OCI-LY1 (cell line): ENCODE data around the gene LDHAL6B.

Experiments
- H2AFZ ChIP-seq: fragments of 200-600 bp; sonication (generic), shearing (Covaris generic); 2 replicates; pipeline ENCODE4 v1.6.0; 2014; ENCODE audit warnings: antibody characterized with exemption, mild to moderate bottlenecking, low read length
- H3F3A ChIP-seq: fragments of 200-600 bp; sonication (generic), shearing (Covaris generic); 2 replicates; pipeline ENCODE4 v1.6.0; 2014; ENCODE audit warnings: mild to moderate bottlenecking, antibody characterized with exemption, low read length, moderate library complexity; ENCODE audit not compliant: insufficient read depth
- H3K27ac ChIP-seq: fragments of 200-600 bp; sonication (generic); 2 replicates; pipeline ENCODE4 v1.5.1; 2014; ENCODE audit warnings: low read length, mixed run types, mild to moderate bottlenecking, low read depth; ENCODE audit not compliant: poor library complexity, severe bottlenecking
- H3K27me3 ChIP-seq: fragments of 200-600 bp; sonication (generic); 2 replicates; pipeline ENCODE4 v1.6.0; 2014; ENCODE audit warnings: antibody characterized with exemption, mild to moderate bottlenecking, low read length, moderate library complexity; ENCODE audit not compliant: insufficient read depth
- H3K36me3 ChIP-seq: fragments of 200-600 bp; sonication (generic); 2 replicates; pipeline ENCODE4 v1.6.1; 2014; ENCODE audit warnings: mild to moderate bottlenecking, antibody characterized with exemption, low read length, moderate library complexity, mixed read lengths; ENCODE audit not compliant: insufficient read depth
- H3K4me1 ChIP-seq: fragments of 200-600 bp; sonication (generic); 2 replicates; pipeline ENCODE4 v1.5.1; 2014; ENCODE audit warnings: mild to moderate bottlenecking, low read length, moderate library complexity; ENCODE audit not compliant: insufficient read depth, severe bottlenecking
- H3K4me2 ChIP-seq: fragments of 200-600 bp; sonication (generic), shearing (Covaris generic); 2 replicates; pipeline ENCODE4 v1.6.1; 2014; ENCODE audit warnings: low read length
- H3K4me3 ChIP-seq: fragments of 200-600 bp; sonication (generic); 2 replicates; pipeline ENCODE4 v1.5.1; 2014; ENCODE audit warnings: low read length, low read depth, mild to moderate bottlenecking, mixed read lengths; ENCODE audit not compliant: poor library complexity, severe bottlenecking
- H3K79me2 ChIP-seq: fragments of 200-600 bp; shearing (Covaris generic); 2 replicates; pipeline ENCODE4 v1.6.1; 2016; ENCODE audit warnings: mixed run types, low read length, mixed read lengths; ENCODE audit not compliant: insufficient read depth
- H3K9ac ChIP-seq: fragments of 200-600 bp; sonication (generic), shearing (Covaris generic); 2 replicates; pipeline ENCODE4 v1.6.1; 2014; ENCODE audit warnings: mild to moderate bottlenecking, low read length, mixed read lengths
- H3K9me2 ChIP-seq: fragments of 200-600 bp; sonication (generic), shearing (Covaris generic); 2 replicates; pipeline ENCODE4 v1.6.1; 2014; ENCODE audit warnings: low read depth, mild to moderate bottlenecking, low read length, mixed read lengths
- H3K9me3 ChIP-seq: fragments of 200-600 bp; shearing (Covaris generic); 2 replicates; pipeline ENCODE4 v1.6.1; 2014; ENCODE audit warnings: low read length, mixed read lengths
- H4K20me1 ChIP-seq: fragments of 200-600 bp; sonication (generic), shearing (Covaris generic); 2 replicates; pipeline ENCODE4 v1.6.0; 2016; ENCODE audit warnings: mild to moderate bottlenecking, low read length; ENCODE audit not compliant: insufficient read depth
- EZH2 ChIP-seq: fragments of 200-600 bp; sonication (generic), shearing (Covaris generic); IDR thresholded peaks from 2 replicates; pipeline ENCODE4 v1.8.0; 2017; ENCODE audit warnings: borderline replicate concordance, mixed run types, mild to moderate bottlenecking, antibody characterized with exemption, low read length, moderate library complexity, mixed read lengths
- TF ChIP-seq, protein P1 (sequence below): fragments of 200-600 bp; sonication (generic), shearing (Covaris generic); IDR thresholded peaks from 2 replicates; pipeline ENCODE4 v1.5.1; 2017; ENCODE audit warnings: mild to moderate bottlenecking, antibody characterized with exemption, low read length, moderate library complexity, mixed read lengths

Gene LDHAL6B

DNA sequence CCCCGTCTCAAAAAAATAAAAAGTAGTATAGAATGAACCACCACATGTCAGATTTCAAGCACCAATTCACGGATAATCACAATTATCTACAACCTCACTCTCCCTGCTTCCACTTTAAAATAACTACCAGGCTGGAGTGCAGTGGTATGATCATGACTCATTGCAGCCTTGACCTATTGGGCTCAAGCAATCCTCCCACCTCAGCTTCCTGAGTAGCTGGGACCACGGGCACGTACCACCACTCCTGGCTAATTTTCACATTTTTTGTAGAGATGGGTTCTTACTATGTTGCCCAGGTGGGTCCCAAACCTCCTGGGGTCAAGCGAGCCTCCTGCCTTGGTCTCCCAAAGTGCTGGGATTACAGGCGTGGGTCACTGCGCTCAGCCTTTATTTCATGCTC, 38.1 kb upstream of the LDHAL6B start:
- no peak overlapping the region for H3K4me2 ChIP-seq
- H3K79me2 ChIP-seq: no peaks in the 10 kb centered on the region
- peaks cover 21% of the 10 kb centered on the region for H3K4me1 ChIP-seq
- no peaks in the 10 kb centered on the region for H4K20me1 ChIP-seq
- no peaks in the 10 kb centered on the region for H3K27me3 ChIP-seq
- no peak overlapping the region for H3K27ac ChIP-seq
- H3F3A ChIP-seq: no peaks in the 10 kb centered on the region
- no peak overlapping the region for H2AFZ ChIP-seq
- no peak for TF ChIP-seq EZH2
- TF ChIP-seq, protein P1, sequence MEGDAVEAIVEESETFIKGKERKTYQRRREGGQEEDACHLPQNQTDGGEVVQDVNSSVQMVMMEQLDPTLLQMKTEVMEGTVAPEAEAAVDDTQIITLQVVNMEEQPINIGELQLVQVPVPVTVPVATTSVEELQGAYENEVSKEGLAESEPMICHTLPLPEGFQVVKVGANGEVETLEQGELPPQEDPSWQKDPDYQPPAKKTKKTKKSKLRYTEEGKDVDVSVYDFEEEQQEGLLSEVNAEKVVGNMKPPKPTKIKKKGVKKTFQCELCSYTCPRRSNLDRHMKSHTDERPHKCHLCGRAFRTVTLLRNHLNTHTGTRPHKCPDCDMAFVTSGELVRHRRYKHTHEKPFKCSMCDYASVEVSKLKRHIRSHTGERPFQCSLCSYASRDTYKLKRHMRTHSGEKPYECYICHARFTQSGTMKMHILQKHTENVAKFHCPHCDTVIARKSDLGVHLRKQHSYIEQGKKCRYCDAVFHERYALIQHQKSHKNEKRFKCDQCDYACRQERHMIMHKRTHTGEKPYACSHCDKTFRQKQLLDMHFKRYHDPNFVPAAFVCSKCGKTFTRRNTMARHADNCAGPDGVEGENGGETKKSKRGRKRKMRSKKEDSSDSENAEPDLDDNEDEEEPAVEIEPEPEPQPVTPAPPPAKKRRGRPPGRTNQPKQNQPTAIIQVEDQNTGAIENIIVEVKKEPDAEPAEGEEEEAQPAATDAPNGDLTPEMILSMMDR: no peak
- no peak overlapping the region for H3K4me3 ChIP-seq
- H3K9me2 ChIP-seq: no peaks in the 10 kb centered on the region
- no peaks in the 10 kb centered on the region for H3K9me3 ChIP-seq
- peaks cover 78% of the 10 kb centered on the region for H3K36me3 ChIP-seq
- no peak overlapping the region for H3K9ac ChIP-seq

DNA sequence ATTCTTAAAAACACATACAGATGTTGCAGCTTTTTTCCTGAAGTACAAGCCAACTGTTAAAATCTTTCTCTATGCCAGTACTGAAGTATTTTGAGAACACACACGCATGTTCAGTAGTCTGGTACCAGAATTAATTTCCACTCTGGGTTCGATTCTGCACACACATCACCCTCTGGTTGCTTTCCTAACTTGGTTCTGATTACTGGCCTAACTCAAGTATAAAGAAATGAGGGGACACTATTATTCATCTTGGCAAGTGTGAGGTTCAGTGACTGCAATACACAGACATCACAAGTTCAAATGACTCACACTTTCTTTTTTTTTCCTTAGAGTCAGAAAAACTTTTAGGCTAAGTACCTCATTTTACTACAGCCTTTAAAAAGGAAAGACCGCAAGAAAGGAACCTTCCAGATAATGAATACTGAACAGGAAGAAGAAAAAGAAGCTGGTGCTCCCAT, 37.4 kb upstream of the LDHAL6B start:
- H3K27me3 ChIP-seq: no peaks in the 10 kb centered on the region
- H3K79me2 ChIP-seq: no peaks in the 10 kb centered on the region
- no peaks in the 10 kb centered on the region for H3F3A ChIP-seq
- H3K9me2 ChIP-seq: no peaks in the 10 kb centered on the region
- no peak overlapping the region for H3K4me2 ChIP-seq
- no peak overlapping the region for H3K4me3 ChIP-seq
- H2AFZ ChIP-seq: no peak overlapping the region
- no peak for TF ChIP-seq EZH2
- TF ChIP-seq, protein P1: no peak
- H3K27ac ChIP-seq: no peak overlapping the region
- peaks cover 78% of the 10 kb centered on the region for H3K36me3 ChIP-seq
- H3K9me3 ChIP-seq: no peaks in the 10 kb centered on the region
- H3K9ac ChIP-seq: no peak overlapping the region
- peaks cover 21% of the 10 kb centered on the region for H3K4me1 ChIP-seq
- H4K20me1 ChIP-seq: no peaks in the 10 kb centered on the region

DNA sequence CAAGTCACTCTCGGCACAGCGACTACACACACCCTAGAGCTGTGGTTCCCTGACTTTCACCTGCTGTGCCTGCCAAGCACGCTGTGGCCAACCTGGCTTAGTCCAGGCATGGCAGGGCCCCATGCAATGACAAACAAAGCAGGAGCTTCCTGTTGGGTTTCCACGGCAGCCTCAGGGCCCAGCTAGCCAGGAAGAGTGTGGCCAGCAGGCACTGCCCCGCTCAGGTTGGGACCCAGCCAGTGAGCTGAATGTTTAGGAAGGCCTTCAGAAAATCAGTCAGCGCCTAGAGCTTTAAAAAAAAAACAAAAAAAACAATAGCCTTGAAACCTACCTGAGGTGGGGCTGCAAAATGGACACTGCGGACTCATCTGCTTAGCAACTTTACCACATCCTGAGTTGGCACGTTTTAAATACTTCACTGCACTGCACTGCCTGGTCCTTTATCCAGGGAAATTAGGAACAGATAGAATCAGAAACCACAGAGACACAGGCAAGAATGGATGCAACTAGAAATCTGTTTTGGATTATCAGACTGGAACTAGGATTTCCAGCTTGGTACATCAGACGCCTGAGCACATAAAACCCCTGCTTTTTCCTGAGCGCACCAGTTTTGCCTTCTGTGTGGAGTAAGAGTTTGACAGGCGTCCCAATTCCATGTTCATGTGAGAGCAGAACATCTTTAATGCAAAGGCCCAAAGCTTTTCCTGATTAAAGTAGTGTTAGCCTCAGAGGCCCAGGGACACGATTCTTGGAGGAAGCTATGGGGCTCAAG, 36.2 kb upstream of the LDHAL6B start:
- TF ChIP-seq, protein P1: no peak
- no peak for TF ChIP-seq EZH2
- Histone ChIP-seq H3F3A (no peaks in the 10 kb centered on the region), H3K4me2 (no peak overlapping the region), H3K4me3 (no peak overlapping the region), H3K27ac (peak overlapping the region; percentile 48), H3K9me3 (no peaks in the 10 kb centered on the region), H2AFZ (no peak overlapping the region), H3K27me3 (no peaks in the 10 kb centered on the region), H3K9me2 (no peaks in the 10 kb centered on the region), H3K9ac (no peak overlapping the region), H3K79me2 (no peaks in the 10 kb centered on the region), H3K4me1 (peaks cover 22% of the 10 kb centered on the region), H3K36me3 (peaks cover 76% of the 10 kb centered on the region), H4K20me1 (no peaks in the 10 kb centered on the region)
